CD4-positive, alpha-beta T cell treated with Interleukin-12 subunit alpha and Interleukin-12 subunit beta, for 1 hour (primary cell): ENCODE data around the gene PPP2R1B.
"Not testable (repeated sequence)": the region's sequence is repeated elsewhere in the genome, so short reads cannot be mapped to it uniquely, and the experiment has no call there.

ENCODE experiments used
- DNase-seq: peaks from one replicate; pipeline ENCODE4 v3.0.0-alpha.2; 2020

PPP2R1B gene

DNA sequence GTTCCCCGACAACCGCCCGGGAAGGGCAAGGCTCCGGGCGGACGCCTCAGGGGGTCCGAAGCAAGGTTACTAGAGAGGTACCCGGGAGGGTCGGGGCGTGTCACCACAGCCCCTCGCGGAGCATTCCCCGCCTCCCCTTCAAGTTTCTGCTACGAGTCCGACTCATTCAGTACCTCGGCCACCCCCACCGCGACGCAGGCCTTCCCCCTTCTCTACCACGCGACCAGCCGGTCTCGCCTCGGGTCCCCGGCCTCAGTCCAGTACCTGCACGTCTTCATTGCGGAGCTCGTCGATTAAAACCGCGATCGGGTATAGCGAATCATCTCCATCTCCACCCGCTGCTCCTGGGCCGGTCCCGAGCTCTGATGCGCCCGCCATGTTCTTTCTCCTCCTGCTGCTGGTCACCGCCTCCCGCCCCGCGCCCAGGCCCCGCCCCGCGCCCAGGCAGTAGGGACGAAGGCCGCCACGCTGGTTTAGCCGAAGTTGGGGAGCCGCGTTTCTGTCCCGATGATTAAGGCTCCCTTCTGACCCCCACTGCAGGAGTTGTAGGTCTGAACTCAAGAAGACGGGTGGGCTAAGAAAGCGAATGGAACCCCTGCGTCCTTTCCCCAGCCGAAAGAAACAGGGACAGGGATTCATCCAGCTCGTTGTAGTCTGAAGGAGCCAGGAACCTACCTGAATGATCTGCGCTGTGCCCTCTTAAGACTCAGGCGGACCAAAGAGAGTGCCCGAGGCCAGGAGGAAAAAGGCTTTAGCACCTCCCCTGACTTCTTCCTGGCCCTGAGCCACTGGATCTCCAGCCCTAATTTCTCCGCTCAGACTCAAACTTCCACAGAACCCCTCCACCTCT, at the start of gene PPP2R1B:
Gene PPP2R1B, minus strand, starts transcription at position 406 of the 850 bp plus-strand sequence. Its CDS starts 28 bp downstream, at position 378.
- DNase-seq: peak; percentile 73

DNA sequence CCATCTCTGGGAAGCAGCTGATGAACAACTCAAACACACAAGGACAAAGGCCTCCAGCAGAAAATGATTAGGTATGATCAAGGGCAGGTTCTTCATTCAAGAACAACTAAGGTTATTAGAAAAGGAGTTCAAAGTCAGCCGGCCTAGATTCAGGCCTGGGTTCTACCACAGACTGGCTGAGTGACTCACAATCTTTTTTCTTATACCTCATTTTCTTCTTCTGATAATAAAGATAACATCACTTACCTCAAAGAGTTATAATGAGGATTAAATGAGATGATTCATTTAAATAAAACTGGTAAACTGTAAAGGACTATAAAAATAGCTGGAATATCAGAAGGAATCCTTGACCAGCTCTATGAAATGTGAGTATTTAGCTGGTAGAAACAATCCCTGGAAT, 49.3 kb upstream of the PPP2R1B start:
- DNase-seq: no peak

DNA sequence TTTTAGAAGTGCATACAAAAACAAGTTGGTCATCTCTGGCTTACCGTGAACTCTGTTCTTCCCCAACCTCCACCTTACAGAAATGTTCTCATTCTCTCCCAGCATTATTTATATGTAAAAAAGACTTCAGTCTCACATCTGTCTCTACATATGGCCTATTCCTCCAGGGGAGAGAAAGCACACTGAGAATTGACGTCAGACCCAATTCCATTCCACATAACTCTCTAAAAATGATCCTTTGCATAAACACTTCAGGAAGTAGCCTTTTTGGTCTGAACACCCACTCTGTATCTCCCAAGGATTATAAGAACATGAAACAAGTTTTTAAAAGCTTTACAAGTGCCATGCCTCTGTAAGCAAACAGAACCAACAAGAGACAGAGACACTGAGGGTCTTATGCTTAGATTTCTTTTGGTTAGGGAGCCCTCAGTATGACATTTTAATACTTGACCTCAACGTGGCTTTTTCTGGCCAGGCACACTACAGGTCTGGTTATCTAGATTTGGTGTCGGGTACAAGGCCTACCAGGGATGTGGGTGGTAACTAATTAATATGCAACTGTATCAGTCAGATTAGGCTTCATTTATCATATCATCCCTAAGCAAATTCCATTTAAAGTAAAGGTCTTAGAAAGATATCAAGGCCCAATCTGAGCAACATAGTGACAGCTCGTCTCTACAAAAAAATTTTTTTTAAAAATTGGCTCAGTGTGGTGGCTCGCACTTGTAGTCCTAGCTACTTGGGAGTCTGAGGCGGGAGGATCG, 48.5 kb upstream of the PPP2R1B start:
- DNase-seq: no peak

DNA sequence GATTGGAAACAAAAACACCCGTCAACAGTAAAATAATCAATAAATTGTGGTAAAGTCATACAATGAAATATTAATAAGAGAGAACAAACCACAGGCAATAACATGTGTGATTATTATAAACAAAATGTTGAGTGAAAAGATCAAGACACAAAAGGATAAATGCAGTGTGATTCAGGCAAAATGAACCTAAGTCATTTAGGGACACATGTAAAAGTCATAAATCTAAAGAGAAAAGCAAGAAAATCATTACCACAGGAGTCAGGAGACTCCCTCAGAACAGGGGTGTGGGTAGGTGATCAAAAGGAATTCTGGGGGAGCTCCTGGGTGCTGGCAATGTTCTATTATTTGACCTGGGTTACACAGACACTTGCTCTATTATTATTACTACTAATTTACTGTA, 47.9 kb upstream of the PPP2R1B start:
- DNase-seq: no peak

DNA sequence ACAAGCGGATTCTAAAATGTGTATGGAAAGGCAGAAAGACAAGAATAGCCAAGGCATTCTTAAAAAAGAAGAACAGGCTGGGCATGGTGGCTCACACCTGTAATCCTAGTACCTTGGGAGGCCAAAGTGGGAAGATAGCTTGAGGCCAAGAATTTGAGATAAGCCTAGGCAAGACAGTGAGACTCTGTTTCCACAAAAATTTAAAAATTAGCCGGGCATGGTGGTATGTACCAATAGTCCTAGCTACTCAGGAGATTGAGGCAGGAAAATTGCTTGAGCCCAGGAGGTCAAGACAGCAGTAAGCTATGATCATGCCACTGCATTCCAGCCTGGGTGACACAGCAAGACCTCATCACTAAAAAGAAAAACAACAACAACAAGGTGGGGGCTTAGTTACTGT, 46.0 kb upstream of the PPP2R1B start:
- DNase-seq: no peak

DNA sequence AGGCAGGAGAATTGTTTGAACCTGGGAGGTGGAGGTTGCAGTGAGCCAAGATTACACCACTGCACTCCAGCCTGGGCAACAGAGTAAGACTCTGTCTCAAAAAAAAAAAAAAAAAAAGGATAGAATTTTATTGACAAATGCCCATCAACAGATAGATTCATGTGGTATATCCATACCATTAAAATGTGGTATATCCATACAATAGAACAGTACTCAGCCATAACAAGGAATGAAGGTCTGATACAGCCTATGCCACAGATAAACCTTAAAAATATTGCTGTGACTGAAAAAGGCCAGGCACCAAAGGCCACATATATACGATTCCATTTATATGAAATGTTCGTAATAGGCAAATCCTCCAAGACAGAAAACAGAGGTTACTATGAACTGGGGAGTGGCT, 45.3 kb upstream of the PPP2R1B start:
- DNase-seq: no peak

DNA sequence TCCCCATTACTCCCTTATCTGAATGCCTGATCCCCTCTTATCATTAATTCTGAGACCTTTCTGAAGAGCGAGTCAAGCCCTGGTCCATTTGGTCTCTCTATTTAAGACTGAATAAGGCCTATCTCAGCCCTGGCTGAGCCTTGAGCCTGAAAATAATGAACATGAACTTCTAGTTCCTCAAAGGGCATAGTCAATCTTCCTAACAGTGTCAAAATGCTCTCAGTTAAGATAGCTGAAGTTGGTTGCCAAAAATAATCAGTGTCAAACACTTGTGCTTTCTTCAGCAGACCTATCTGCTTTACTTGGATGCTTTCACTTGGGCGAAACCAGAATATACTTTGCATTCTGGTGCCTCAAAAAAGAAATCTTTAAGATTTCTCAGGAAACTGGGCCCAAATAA, 42.6 kb upstream of the PPP2R1B start:
- DNase-seq: no peak

DNA sequence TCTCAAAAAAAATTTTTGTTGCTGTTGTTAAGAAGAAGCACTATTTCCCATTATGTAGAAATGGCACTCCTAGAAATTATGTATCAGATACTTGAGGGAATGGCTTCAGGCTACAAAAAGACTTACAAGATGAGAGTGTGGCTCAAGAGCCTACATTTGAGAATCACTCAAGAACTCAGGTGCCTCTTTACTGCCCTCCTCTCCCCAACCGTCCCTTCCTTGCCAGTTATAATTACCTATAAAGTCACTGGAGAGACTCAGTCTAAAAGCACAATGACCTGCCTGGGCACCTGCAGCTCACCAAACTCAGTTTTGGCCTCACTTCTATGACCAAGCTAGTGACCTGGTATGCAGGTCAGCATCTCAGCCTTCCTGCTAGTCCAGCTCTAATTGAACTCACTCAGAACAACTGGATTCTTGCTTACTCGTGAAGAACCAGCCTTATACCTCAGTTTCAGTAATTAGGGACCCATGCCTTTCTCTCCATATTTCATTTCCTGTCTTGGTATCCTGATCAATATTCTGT, 41.9 kb upstream of the PPP2R1B start:
- no peak for DNase-seq

DNA sequence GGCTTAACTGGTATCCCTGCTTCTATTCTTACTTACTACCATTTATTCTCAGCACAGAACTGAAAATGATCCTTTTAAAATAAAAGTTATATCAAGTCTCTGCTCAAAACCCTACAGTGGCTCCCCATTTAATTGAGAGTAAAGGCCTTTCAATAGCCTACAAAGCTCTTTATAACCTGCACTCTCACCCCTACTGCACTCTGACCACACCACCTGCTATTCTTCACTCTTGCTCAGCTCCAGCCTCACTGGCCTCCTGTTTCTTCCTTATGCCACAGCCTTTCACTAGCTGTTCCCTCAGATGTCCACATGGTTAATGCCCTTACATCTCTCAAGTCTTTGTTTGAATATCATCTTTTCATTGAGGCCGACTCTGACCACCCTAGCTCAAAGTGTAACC, 40.9 kb upstream of the PPP2R1B start:
- DNase-seq: no peak

DNA sequence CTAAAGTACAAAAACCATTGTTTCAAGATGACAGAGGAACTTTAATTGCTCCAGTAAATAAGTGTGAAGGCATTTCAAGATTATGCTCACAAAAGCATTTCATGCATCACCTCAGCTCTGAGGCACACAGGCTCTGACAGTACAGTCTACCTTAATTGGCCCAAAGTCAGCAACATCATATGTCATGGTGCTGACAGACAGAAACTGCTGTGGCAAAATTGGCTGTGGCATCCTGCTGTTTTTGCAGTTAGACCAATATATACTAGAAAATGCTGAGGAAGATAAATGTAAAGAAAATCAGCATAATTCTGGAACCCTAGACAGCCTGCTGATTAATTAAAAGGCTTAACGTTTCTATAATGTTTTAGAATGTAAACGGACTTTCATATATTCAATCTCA, 34.9 kb upstream of the PPP2R1B start:
- DNase-seq: no peak

DNA sequence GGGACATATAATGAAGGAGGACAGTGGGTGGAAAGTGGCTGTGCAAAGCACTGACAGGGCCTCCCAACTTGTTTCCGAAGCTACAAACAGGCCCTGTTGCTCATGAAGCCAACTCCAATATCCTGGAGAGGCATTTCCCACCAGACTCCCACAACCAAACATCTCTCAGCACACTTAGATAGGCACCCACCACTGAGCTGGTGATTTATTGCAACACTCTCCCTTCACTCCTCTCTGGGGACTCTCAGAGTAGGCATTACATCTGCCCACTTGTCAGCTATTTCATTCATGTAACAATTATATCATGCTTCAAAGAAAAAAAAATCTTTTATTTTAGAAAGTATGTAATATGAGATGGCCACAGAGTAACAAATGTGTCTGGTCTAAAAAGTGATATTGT, 32.1 kb upstream of the PPP2R1B start:
- no peak for DNase-seq

DNA sequence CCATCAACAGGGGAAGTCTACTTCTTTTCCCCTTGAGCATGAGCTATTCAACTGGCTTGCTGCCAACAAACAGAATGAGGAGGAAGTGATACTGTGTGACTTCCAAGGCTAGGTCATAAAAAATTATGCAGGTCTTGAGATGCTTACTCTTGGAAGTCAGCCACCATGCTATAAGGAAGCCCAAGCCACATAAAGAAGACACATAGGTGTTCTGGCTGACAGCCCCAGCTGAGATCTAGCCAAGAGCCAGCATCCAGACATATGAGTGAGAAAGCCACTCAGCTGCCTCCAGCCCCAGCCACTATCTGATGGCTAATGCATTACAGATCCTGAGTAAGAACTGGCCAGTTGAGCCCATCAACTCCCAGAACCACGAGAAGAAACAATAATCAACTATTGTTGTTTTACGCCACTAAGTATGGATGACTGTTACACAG, 31.0 kb upstream of the PPP2R1B start:
- no peak for DNase-seq

DNA sequence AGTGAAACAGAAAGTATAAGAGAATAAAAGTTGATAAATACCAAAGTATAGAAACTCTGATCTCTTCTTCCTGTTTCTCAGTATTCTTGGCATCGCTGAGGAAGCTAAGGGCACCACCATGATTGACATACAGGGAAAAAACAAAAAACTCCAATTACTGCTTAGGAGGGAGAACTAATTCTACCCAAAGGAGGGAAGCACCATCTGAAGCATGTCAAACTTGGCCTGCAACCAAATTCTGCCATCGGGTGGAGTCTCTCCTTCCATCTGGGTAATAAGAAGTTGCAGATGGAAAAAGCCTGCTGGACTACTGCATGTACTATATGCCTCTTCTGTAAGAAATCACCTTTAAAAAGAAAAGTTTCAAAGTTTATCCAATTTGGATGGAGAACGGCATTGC, 30.5 kb upstream of the PPP2R1B start:
- no peak for DNase-seq

DNA sequence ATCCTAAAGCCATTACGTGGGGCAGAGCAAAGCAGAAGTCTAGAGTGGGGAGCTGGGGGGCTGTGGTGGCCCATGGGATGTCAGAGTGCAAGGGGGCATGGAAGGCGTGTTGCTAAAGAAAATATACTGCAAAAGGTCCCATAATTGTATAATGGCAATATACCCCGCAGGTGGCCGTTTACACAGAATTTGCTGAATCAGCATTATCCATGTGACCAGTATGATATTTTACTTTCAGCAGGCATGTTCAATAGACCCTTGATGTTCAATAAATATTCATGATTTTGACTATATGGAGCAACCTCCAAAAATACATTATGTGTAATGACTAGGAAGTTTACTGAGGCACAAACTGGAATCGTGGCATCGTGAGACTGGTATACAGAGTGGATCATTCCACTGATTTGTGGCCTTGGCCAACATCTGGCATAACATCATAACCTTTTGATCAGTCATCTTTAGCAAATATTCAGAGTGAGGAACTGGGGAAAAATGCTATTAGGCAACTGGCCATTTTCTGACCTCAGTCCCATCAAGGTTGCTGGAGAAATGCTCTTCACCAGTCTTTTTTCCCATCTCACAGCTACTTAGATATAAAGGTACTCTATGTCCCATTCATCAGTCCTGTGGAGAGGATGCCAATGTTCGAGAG, 29.3 kb upstream of the PPP2R1B start:
- no peak for DNase-seq

DNA sequence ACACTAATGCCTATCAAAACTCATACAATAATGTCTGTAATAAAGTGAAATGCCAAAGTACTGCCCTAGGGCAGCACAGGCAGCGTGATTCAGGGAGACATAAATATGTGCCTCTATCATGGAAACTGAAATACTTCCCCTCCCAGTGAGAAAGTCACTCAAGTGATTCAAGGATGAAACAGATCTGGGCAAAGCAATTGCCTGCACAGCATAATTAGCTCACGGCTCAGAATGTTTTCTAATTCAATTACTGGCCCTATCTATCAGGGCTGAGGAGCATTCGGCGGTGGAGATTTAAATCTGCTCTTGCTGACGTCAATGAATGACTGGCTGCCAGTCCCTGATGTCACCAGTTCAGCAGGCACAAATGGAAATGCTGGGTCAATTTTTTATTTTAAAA, 27.7 kb upstream of the PPP2R1B start:
- no peak for DNase-seq

DNA sequence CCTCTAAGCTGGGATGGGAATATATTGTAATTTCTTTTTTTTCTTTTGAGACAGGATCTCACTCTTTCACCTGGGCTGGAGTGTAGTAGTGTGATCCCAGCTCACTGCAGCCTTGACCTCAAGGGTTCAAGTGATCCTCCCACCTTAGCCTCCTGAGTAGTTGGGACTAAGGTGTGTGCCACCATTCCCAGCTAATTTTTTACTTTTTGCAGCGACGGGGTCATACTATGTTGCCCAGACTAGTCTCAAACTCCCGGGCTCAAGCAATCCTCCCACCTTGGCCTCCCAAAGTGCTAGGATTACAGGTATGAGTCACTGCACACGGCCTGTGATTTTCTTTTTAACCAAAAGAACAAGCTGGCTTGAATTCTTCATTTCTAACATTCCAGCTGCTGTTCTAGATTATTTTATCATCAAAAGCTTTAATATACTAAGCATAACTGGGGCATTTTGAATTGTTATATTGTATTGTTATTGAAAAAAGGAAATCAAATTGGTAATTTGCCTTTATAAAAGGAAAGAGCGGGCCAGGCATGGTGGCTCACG, 26.8 kb upstream of the PPP2R1B start:
- DNase-seq: no peak

DNA sequence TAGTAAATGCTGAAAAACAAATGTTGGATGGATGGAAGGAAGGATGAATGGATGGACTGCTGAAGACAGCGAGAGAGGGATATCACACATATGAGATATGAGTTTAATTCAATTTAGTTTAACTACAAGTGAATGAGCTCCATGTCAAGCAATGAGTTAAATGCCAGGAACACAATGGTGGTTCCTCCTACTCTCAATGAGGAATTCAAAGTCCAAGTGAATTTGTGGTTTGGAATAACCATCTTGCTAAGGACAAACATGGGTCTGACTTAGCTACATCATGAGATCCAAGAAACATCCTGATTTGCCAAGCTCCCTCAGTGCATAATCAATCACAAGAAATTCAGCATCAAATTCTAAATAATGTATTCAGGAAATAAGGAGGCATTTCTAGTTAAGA, 26.1 kb upstream of the PPP2R1B start:
- no peak for DNase-seq

DNA sequence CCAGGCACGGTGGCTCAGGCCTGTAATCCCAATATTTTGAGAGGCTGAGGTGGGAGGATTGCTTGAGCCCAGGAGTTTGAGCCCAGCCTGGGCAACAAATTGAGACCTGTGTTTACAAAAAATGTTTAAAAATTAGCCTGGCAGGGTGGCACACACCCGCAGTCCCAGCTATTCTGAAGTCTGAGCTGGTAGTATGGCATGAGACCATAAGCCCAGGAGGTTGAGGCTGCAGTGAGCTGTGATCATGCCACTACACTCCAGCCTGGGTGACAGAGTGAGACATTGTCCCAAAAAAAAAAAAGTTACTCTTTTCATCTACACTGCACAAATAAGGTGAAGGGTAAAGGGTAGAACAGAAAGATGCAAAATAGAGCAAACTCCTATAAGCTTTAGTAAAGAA, 22.3 kb upstream of the PPP2R1B start:
- DNase-seq: no peak

DNA sequence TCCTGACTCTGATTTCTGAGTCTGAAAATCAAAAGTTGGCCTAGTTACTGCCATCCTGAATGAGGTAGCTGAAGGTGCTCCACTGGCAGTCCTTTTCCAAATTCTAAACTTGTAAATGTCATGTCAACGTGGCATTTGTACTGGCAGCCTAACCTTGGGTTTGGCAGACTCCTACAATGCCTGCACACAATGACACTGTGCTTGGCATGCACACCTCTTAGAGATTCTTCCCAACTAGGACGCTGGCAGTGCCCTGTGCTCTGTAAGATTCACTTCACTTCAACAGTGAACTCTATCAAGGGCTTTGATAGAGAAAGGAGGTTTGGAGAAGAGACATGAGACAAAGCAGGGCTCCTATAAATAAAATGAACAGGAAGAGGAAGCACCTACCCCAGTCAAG, 21.9 kb upstream of the PPP2R1B start:
- DNase-seq: no peak

DNA sequence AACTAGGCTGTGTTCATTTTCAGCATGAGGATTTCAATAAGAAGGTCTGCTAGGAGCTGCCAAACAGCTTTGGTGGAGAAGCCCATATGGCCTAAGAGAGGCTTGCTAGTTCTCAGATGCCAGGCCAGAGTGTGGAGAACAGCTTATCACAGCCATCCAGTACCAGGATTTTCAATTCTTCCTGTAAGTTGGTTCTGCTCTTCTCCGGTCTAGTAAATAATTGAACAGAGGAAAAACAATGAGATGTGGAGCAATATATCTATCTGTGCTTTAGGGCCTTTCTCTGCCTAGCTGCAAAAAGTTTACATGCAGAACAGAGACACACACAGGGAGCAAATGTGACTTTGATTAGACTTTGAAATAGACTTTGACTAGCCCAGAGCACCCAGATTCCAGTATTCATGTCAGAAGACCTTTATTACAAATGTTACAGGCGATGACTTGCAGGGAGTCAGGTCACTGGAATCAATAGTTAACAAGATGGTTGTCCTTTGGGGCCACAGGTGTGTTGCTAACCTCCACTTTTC, 19.8 kb upstream of the PPP2R1B start:
- DNase-seq: no peak

DNA sequence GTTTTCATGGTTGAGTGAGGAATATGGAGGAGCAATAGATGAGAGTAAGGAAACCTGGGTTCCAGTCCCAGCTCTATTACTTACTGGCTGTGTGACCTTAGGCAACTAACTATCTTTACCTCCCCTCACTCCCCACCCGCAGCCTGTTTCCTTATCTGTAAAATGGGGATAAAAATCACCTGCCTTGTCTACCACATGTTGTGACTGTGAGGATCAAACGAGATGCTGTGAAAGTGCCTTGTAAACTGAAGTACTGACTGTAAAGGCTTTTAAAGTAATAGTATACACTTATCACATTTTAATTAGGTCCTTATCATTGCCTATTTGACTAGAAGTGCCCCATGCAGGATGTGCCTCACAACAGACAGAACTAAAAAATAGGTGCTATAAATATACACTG, 18.9 kb upstream of the PPP2R1B start:
- DNase-seq: no peak

DNA sequence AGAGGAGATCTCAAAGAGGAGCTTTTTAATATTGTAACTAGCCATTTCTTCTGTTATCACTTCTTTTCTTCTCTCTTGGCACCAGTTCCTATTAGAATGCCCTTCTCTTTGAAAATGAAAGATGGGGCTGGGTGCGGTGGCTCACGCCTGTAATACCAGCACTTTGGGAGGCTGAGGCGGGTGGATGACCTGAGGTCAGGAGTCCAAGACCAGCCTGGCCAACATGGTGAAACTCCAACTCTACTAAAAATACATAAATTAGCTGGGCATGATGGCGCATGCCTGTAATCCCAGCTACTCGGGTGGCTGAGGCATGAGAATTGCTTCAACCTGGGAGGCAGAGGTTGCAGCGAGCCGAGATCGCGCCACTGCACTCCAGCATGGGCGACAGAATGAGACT, 18.1 kb upstream of the PPP2R1B start:
- not testable (repeated sequence) for DNase-seq
